ENCODE results near the gene INTS12. TPM values are rescaled to one million over a fixed set of nuclear protein-coding genes. Genes with fewer than 3 reads are reported as not detected.

The INTS12 gene
- total RNA-seq, 4 donors from 2014 or later = 11.6 to 24.0 (median 15.9) TPM

DNA sequence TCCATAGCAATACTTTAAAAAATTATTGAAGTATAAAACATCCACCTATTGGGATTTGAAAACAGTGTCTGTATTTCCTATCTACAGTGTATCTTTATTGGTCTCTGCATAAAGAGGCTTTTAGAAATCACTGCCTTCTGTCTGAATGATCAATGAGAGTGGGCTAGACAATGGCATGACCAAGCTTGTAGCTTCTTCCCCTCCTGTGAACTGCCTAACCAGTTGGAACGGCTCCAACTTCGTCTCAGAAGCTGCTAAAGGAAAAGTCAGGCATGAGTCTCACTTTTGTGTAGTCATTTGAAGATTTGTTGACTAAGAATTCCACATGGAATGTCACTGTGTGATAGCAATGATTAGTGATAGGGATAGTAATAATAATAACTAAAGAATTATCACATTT is 64.2 kb downstream of the INTS12 start:
- Histone ChIP-seq H3K27ac (no peak overlapping the region), H3K4me1 (no peaks in the 10 kb centered on the region), H3K4me3 (no peak overlapping the region), H3K9me3 (no peaks in the 10 kb centered on the region), H3K36me3 (no peaks in the 10 kb centered on the region), H3K27me3 (no peaks in the 10 kb centered on the region)
- WGBS, 2 donors = 14 to 48% methylated on average over 2 of the region's 2 CpGs
- TF ChIP-seq CTCF (IDR thresholded peaks at IDR 0.05) (no peak), POLR2A (IDR thresholded peaks at IDR 0.05) (no peak)
- intact Hi-C loops (cut with DNase I) = no loop called here
- no peak for DNase-seq

GRCh38 chr4:105641845-105642244 is 66.6 kb downstream of the INTS12 start:
- Histone ChIP-seq H3K9me3 (no peaks in the 10 kb centered on the region), H3K27ac (no peak overlapping the region), H3K4me1 (peaks cover 0 to 11% (median 0%) of the 10 kb centered on the region in 3 donors), H3K4me3 (no peak overlapping the region), H3K27me3 (no peaks in the 10 kb centered on the region), H3K36me3 (no peaks in the 10 kb centered on the region)
- TF ChIP-seq POLR2A (IDR thresholded peaks at IDR 0.05) = no peak
- TF ChIP-seq CTCF (IDR thresholded peaks at IDR 0.05) = no peak
- intact Hi-C loops (cut with DNase I) = no loop called here
- WGBS, 2 donors = 61% methylated on average over 4 of the region's 4 CpGs
- no peak for DNase-seq

DNA sequence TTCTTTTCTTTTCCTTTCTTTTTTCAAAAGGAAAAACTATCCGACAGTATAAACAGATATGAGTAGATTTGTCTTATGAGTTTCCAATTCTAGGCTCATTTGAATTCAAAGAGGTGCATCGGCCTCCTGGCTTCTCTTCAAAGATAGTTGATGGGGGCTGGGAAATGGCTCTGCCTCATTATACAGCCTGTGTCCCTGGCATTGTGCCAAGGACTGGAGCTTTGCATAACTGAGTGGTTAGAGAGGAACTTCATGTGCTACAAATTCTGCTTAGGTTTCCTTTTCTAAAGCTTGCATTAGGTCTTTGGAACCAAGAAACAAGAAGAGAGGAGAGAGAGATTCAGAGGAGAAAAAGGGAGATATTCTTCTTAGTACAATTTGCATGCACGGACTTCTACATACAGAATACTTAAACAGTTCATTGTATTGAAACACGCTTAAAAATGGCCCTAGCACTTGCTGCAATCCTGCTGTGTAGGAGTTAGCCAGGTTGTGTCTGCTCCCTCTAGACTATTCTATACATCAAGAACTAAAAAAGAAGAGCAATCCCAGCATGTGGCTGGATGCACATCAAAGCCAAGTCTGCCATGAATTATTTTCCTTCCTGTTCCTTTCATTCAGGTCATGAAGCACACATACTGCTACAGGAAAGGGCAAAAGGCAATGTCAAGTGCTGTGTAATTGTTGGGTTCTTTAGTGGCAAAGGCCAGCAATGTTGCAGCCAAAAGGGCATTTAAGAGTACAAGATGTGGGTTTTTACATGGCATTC is 70.9 kb downstream of the INTS12 start:
- H3K27me3 ChIP-seq = peaks cover 0 to 8% (median 0%) of the 10 kb centered on the region in 4 donors
- no peak for TF ChIP-seq CTCF (IDR thresholded peaks at IDR 0.05)
- no peak for TF ChIP-seq POLR2A (IDR thresholded peaks at IDR 0.05)
- H3K27ac ChIP-seq = peak overlapping the region in 1 of 4 donors; percentile 36
- H3K36me3 ChIP-seq = no peaks in the 10 kb centered on the region
- H3K4me3 ChIP-seq = no peak overlapping the region
- H3K4me1 ChIP-seq = peaks cover 0 to 35% (median 0%) of the 10 kb centered on the region in 3 donors
- intact Hi-C loops (cut with DNase I) = no loop called here
- peak; percentile 26 for DNase-seq
- H3K9me3 ChIP-seq = no peaks in the 10 kb centered on the region
- 40 to 50% methylated on average over 4 of the region's 4 CpGs for WGBS, 2 donors

GRCh38 chr4:105634402-105635080 is 73.9 kb downstream of the INTS12 start:
- TF ChIP-seq CTCF (IDR thresholded peaks at IDR 0.05) (no peak), POLR2A (IDR thresholded peaks at IDR 0.05) (no peak)
- WGBS, 2 donors = 50 to 56% methylated on average over 1 of the region's 1 CpG
- no peak overlapping the region for H3K4me3 ChIP-seq
- no peak for DNase-seq
- intact Hi-C loops (cut with DNase I) = no loop called here
- H3K4me1 ChIP-seq = peaks cover 0 to 37% (median 0%) of the 10 kb centered on the region in 3 donors
- H3K9me3 ChIP-seq = no peaks in the 10 kb centered on the region
- H3K27ac ChIP-seq = no peak overlapping the region
- H3K27me3 ChIP-seq = peaks cover 0 to 8% (median 0%) of the 10 kb centered on the region in 4 donors
- no peaks in the 10 kb centered on the region for H3K36me3 ChIP-seq

- Histone ChIP-seq H3K36me3 (no peaks in the 10 kb centered on the region), H3K27me3 (peaks cover 0 to 8% (median 0%) of the 10 kb centered on the region in 4 donors), H3K4me3 (no peak overlapping the region), H3K27ac (no peak overlapping the region), H3K9me3 (no peaks in the 10 kb centered on the region), H3K4me1 (peaks cover 0 to 35% (median 0%) of the 10 kb centered on the region in 3 donors)
- TF ChIP-seq POLR2A (IDR thresholded peaks at IDR 0.05) (no peak), CTCF (IDR thresholded peaks at IDR 0.05) (no peak)
- 50 to 55% methylated on average over 3 of the region's 3 CpGs for WGBS, 2 donors
- intact Hi-C loops (cut with DNase I) = no loop called here
- no peak for DNase-seq
Measured at GRCh38 chr4:105633241-105633640, 75.2 kb downstream of the INTS12 start.

Data from esophagus squamous epithelium (tissue), 5 donors.